H54 (cell line): ENCODE measurements around the gene FOS.

Source experiments
- DNase-seq: peaks from one replicate; pipeline ENCODE4 v3.0.0; 2011; ENCODE audit warnings: low spot score, mixed read lengths; ENCODE audit not compliant: insufficient read length
- FAIRE-seq: peaks from 3 replicates; lab custom pipeline; 2011; peaks lifted over from hg19 to GRCh38; lab: Jason Lieb, UNC
- POLR2A ChIP-seq: IDR thresholded peaks from 2 replicates; pipeline ENCODE4 v1.6.1; 2011; ENCODE audit warnings: low read depth, mild to moderate bottlenecking, low read length

The FOS gene

DNA sequence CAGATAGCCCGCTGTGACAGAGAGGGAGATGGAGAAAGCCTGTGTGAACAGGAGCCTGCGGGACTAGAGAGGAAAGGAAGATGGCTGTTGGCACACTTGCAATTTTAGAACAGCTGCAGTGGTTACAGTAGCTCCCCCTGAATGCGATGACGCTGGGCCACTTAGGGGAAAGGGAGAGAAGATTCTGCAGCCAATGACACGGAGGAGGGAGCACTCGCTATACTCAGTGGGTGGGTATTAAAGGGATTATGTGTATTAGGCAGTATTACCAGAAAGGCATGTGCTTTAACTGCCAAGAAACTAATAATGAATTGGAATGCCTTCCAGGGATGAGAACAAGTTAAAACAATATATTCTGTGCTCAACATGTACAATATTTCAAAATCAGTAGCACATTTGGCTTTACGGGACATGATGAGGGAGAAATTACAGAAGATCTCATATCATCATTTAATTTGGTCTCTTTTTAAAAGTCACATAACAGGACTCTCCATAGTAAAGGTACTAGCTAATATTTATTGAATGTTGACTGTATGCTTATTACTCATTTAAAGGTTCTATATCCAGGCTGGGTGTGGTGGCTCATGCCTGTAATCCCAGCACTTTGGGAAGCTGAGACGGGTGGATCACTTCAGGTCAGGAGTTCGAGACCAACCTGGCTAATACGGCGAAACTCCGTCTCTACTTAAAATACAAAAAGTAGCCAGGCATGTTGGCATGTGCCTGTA is 35.9 kb upstream of the FOS start:
- FAIRE-seq, result no peak
- no peak for DNase-seq
- no peak for TF ChIP-seq POLR2A

DNA sequence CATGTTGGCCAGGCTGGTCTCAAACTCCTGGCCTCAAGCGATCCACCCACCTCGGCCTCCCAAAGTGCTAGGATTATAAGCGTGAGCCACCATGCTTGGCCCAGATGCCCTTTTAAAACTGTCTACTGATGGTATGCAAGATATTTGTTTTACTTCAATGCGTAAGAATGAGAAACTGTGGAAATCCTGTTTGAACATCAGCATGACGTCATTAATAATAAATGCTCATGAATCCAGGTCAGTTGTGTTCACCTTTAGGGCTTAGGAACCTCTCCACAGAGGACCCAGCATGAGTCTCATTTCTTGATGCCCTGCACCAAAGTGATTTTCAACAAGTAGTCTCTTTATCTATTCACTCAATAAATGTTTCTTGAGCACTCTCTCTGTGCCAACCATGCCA is 34.5 kb upstream of the FOS start:
- DNase-seq (no peak), FAIRE-seq (no peak)
- no peak for TF ChIP-seq POLR2A

DNA sequence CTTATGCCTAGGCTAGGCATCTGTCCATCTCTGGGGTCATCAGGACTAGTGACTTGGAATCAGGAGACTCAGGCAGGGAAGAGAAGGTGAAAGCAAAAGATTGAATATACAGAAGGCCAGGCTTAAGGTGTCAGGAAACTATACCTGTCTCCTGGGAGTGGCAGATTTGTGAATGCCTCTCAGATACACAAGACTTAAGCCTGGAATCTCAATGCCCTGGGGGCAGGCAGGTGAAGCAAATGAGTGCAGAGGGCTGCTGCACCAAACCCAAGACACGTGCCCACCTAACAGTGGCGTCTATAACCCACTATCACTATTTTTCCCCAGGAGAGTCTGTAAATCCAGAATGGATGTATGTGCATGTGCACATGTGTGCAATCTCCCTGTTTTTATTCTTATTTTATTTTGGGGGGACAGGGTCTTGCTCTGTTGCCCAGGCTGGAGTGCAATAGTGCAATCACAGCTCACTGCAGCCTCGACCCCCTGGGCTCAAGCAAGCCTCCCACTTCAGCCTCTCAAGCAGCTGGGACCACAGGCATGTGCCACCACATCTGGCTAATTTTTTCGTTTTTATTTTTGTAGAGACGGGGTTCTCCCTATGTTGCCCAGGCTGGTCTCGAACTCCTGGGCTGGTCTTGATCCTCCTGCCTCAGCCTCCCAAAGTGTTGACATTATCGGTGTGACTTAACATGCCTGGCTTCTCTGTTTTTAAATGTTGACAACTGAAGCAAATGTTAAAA is 31.9 kb upstream of the FOS start:
- FAIRE-seq, result no peak
- no peak for DNase-seq
- no peak for TF ChIP-seq POLR2A

DNA sequence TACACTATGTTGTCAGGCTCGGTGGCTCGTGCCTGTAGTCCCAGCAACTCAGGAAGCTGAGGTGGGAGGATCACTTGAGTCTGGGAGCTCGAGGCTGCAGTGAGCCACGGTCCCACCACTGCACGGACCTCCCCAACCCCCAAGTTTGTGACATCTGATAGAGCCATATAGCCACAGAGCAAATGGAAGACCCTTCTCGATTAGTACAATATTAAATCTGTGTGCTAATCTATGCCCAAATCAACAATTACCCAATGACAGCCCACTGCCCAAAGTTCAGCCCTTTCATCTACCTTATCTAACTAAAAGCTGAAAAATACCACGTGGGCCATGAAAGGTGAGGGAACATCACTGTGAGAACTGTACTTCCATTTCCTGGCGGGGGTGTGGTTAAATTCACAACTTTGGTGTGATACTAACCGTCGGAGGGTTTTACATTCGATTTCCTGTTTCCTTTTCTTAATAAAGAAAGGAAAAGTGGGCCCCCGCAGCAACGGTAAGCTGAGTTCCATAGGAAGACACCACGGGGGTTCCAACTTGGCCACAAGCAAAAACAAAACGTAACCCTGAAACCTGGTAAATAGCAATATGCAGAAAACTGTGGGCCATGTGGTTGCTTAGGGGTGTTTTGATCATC is 31.2 kb upstream of the FOS start:
- TF ChIP-seq POLR2A, result no peak
- FAIRE-seq, result no peak
- DNase-seq, result no peak

DNA sequence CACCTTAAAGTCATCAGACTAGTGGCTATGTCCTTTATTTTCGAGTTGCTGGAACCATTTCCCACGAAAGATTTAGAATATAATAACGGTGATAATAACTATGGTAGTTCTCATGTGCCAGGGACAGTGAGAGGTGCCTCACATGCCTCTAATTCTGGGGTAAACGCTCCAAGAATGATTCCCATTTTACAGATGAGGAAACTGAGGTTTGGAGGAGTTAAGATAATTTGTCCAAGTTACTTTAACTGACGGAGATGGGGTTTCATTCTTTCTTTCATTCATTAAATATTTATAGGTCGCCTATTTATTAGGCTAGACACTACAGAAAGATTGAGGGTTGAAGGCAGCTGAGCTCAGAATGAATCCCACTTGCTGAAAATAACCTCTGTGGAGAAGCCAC is 30.7 kb upstream of the FOS start:
- no peak for TF ChIP-seq POLR2A
- no peak for DNase-seq
- no peak for FAIRE-seq

DNA sequence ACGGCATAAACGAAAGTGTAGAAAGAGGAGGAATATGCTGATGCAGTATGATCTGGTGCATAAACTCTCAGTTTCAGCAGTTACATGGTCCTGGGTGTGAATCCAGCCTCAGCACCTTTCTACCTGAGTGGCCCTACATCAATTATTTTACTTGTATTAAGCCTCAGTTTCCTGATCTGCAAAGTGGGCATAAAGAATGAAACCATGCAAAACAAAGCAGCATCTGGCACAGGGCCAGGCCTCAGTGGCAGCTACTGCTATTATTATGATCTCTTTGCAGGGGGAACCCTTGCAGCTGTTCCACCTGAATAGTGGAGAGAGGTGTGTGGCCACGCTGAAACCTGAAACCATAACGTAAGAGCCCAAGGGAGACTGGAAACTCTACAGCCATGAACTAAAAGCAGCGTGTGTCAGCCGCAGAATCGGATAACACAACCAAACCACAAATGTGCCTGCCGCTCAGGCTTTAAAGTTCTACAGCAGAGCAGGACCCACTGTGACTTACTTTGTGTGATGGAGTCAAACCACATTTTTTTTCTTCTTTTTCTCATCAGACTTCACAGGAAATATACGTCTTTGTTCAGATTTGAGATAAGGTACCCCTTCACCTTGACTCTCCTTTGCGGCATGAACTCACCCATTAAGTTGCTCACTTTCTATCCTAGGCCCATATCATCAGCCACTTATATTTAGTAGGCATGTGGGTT is 29.2 kb upstream of the FOS start:
- FAIRE-seq (no peak), DNase-seq (no peak)
- TF ChIP-seq POLR2A, result no peak

DNA sequence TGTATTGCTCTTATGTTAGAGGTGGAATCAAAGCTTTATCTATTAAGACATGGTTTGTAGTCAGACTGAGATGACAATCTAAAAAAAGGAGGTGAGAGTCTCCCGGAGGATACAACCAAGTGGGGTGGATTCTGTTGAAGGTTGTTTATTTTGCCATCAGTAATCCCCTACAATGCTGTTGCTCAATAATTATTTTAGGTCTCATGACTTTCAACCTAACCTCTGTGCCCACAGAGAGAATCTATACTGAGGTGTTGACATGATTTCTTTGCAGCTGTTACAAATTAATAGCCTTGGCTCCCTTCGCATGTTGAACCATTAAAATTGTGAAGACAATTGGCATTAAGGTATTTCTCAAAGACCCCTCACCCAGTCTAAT is 28.7 kb upstream of the FOS start:
- no peak for FAIRE-seq
- TF ChIP-seq POLR2A, result no peak
- no peak for DNase-seq

DNA sequence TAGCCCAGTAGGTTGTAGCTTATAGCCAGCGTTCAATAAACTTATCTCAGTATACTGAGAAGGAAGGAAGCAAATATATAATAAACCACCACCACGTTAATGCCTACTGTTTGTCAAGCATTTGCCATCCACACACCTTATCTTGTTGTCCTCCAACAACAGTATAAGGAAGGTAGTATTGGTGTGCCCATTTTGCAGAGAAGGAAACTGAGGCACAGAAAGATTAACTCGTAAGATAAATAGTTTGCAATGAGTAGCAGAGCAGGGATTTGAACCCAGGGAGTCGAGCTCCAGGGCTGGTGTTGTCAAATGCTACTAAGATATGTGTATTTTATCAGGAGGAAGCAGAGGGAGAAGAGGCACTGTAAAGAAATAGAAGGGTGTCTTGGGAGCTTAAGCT is 27.8 kb upstream of the FOS start:
- TF ChIP-seq POLR2A, result no peak
- DNase-seq (no peak), FAIRE-seq (no peak)

DNA sequence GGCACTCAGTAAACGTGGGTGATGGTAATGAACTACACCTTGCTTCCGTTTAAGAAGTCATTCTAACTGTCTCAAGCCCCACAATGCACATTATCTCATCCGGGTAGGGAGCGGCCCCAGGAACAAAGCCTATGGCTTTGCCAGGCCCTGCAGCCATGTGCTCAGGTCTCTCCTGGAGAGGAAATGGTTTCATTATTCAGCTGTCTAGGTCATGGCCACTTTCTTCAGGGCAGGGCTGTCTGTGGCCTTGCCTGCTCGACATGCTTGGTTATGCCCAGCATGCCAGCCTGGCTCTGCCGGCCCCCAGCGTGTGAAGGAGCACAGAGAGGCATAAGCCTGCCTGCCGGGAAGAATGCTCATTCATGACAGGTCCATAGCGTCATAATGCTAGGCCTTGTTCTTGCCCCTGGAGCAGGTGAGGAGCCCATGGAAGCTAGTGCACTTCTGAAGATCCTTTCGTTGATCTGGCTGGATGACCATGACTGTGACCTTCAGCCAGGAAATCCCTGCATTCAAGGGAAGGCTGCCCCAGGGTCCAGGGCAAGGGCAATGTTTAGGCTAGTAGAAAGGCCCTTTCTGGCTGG is 26.3 kb upstream of the FOS start:
- no peak for FAIRE-seq
- no peak for TF ChIP-seq POLR2A
- DNase-seq, result no peak

DNA sequence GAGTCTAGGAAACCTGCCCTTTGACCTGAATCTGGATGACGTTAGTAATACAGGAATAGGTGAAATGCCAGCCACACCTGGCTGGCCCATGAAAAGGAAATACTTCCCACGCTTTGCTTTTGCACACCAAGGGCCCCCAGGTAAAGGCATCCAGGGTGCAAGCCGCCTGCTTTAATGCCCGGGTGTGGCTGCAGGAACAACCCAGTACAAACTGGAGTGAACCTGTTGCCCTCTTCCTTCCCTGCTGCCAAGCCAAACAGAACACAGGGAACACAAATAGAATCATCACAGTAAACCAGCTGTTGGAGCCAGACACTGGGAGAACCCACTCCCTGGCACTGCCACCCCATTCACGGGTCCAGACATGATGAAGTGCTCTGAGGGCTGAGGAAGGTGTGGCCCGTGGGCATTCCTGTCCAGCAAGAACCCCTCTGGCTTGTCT is 24.2 kb upstream of the FOS start:
- no peak for FAIRE-seq

DNA sequence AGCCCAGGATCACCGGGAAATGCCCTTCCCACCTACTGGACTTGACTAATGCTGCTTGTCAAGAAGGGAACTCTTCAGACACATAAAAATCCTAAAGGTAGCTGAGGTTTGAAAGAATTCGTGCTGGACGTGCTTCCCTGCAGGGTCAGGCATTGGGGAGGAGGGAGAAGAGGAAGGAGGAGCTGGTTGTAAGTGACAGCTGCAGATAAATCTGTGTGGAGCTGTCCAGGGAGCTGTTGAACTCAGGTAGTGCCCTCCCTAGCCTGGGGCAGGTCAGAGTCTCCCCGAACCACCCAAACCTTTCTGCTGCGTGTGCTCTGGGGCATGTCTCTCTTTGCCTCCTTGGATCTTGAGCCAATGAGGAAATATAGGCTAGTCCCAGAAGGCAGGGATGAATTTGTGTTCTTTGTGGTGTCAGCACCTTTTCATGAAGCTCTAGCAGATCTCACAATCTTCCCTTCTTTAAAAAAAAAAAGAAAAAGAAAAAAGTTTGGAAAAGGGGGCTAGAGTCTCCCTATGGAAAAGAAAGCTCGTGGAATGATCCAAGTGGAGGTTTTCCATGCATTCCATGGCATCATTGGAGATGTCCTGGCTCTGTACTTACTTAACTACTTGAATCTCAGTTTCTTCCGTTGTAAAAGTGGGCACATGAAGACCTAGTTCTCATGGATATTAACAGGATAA is 23.6 kb upstream of the FOS start:
- no peak for TF ChIP-seq POLR2A
- DNase-seq (no peak), FAIRE-seq (no peak)

More for the DNA sequence above, 24.2 kb upstream of the FOS start:
- TF ChIP-seq POLR2A, result no peak
- no peak for DNase-seq

DNA sequence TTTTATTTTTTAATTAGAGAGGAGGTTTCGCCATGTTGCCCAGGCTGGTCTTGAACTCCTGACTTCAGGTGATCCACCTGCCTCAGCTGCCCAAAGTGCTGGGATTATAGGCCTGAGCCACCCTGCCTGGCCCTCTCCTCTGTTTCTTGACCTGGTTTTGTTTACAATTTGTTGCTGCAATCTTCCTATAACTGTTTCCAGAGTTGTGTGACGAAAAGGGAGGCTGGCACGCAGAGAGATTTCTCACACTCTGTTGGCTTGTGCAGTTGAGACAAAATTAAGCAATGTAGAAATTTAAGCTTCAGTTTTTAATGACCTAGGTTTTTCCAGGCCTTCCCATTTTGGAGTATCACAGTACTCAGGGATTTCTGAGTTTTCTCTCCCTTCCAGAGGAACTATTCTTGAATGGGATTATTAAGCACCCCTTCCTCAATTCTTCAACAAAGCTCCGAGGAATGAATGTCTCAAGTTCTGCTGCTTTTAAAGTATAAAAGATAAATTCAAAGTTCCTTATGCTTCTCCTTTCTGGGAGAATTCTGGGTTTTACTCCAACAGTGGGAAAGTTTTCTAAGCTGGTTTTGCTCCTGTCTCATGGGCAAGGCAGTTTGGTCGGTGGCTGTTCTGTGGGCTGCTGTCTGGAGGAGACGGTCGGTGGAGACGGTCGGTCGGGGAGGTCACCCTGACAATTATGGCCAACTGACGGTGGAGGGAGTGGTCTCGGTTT is 20.4 kb upstream of the FOS start:
- no peak for TF ChIP-seq POLR2A
- no peak for DNase-seq
- FAIRE-seq, result no peak
